PC-3 (cell line): Measurements from ENCODE around the gene HDAC9.

Experiments
- EZH2 ChIP-seq: fragments of 300-600 bp; sonication (generic); IDR thresholded peaks from one replicate; pipeline ENCODE4 v1.6.1; 2017; ENCODE audit warnings: antibody characterized with exemption, mild to moderate bottlenecking, low read length; ENCODE audit not compliant: unreplicated experiment
- EZH2phosphoT487 ChIP-seq: fragments of 300-600 bp; sonication (generic); IDR thresholded peaks from 2 replicates; pipeline ENCODE4 v1.6.1; 2018; ENCODE audit warnings: mild to moderate bottlenecking, antibody characterized with exemption, low read length, borderline replicate concordance
- TF ChIP-seq, protein P1 (sequence below): fragments of 300-600 bp; sonication (generic); conservative IDR thresholded peaks from 2 replicates; pipeline ENCODE4 v1.5.1; 2017; ENCODE audit warnings: antibody characterized with exemption, low read depth, mild to moderate bottlenecking, low read length

DNA sequence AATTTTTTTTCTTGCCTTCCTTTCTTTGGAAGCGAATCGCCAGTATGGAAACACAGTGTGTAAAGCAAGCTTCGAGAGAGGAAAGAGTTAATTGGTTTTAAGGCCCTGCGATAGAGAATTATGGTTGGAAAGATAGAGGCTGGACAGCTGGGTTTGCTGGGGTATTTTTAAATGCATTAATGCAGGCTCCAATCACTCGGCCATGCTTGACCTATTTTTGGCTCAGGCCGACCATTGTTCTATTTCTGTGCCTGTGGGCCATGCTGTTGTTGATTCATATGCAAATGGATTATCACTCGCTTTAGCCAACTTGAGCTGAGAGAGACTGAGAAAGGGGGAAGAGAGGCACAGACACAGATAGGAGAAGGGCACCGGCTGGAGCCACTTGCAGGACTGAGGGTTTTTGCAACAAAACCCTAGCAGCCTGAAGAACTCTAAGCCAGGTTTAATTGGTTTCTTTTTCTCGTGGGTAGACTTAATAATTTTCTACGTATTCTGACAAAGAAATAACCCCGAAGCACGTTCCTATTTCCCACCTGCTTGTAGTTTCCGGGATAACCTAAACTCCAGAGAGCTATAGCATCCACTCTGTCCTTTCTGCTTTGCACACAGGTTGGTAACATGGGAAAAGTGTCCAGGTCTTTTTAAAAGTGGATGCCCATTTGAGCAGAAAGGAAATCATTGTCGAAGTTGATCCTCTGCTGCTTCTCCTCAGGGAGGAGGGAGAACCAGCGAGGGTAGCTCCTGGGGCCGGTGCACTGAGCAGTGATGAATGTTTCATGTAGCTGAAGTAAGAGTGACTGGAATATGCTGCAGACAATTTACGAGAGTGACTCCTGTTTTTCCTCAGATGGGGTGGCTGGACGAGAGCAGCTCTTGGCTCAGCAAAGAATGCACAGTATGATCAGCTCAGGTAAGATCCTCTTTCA is at the start of gene HDAC9:
- TF ChIP-seq, protein P1, sequence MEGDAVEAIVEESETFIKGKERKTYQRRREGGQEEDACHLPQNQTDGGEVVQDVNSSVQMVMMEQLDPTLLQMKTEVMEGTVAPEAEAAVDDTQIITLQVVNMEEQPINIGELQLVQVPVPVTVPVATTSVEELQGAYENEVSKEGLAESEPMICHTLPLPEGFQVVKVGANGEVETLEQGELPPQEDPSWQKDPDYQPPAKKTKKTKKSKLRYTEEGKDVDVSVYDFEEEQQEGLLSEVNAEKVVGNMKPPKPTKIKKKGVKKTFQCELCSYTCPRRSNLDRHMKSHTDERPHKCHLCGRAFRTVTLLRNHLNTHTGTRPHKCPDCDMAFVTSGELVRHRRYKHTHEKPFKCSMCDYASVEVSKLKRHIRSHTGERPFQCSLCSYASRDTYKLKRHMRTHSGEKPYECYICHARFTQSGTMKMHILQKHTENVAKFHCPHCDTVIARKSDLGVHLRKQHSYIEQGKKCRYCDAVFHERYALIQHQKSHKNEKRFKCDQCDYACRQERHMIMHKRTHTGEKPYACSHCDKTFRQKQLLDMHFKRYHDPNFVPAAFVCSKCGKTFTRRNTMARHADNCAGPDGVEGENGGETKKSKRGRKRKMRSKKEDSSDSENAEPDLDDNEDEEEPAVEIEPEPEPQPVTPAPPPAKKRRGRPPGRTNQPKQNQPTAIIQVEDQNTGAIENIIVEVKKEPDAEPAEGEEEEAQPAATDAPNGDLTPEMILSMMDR: no peak
- TF ChIP-seq EZH2: no peak
- TF ChIP-seq EZH2phosphoT487: no peak
